Fibroblast of gingiva (primary cell): ENCODE measurements around the gene ACTR1B.
"Not testable (repeated sequence)": the region's sequence is repeated elsewhere in the genome, so short reads cannot be mapped to it uniquely, and the experiment has no call there.

Source experiments
- DNase-seq: peaks from one replicate; pipeline ENCODE4 v3.0.0-alpha.2; 2011; ENCODE audit warnings: low read depth

Gene ACTR1B

DNA sequence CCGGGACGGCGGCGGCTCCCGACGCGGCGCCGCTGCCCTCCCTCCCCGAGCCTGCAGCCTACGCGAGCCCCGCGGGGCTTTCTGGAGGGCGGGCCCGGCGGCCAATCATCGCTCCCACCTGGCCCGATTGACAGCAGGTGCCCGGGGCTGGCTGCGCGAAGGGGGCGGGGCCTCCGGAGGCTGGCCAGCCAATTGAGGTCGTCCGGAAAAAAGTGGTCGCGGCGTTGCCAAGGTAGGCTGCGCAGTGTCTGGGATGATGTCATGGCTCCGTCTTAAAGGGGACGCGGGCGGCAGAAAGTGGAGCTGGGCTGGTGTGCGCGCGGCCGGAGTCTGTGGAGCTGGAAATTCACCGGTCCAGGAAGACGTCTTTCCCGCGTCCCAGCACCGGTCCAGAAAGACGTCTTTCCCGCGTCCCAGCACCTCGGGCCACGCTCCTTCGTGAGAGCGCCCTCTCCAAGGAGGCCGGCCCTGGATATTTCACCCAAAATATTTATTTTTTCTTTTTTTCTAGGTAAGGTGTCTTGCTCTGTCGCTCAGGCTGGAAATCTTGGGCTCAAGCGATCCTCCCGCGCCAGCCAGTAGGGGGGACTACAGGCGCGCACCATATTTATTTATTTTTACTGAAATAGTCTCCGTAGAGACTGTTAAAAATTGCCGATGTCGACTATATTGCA is at the start of gene ACTR1B:
TSS of gene ACTR1B (minus strand) at position 83 of the 674 bp plus-strand sequence. CDS start 154 bp downstream, outside the sequence.
- DNase-seq: peak; percentile 97

- DNase-seq: no peak
Measured at GRCh38 chr2:97712693-97713295, 49.0 kb upstream of the ACTR1B start.

DNA sequence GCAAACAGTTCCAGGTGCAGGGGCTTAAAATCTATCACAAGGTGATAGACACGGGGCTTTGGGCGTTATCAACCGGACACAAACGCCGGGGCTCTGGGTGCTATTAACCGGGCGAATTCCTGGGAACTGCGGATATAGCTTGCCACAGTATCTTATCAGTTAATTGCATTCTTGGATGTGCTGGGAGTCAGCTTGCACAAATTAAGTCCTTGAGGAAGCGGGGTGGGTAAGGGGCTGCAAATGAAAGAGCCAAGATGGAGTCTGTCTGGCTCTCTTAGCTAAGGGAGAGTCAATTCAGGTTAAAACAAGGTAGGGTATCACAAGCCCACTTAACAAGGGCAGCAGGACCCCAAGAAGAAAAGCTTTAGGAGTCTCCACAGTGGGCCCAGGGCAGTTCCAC is 48.3 kb upstream of the ACTR1B start:
- DNase-seq: not testable (repeated sequence)

DNA sequence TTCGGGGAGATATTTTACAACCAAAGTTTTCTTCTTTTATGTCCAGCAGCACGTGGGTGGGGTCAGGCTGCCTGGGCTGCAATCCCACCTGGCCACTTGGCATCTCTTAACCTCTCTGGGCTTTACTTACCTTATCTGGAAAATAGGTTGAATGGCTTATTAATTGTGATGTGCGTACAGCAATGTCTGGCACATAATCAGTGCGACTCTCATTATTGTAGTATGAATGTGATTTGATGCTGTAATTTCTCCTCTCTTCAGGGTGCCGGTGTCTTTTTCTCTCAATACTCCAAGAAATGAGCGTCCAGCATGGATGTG is 47.5 kb upstream of the ACTR1B start:
- no peak for DNase-seq

GRCh38 chr2:97708608-97709007 is 44.8 kb upstream of the ACTR1B start:
- DNase-seq: no peak

DNA sequence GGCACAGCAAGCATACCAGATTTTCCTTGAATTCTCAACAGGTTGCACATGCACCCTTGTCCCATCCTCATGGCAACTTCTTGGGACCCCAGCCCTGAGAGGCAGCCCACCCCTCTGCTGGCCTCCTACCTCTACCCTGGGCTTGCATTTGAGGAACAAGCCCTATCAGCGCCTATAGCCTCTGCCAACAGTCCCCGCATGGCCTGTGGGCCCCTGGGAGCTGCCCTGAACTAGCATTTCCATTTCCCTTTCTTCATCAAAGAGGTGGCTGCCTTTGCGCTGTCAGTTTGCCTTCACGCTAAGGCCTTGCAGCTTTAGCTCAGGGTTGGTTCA is 44.2 kb upstream of the ACTR1B start:
- DNase-seq: no peak

DNA sequence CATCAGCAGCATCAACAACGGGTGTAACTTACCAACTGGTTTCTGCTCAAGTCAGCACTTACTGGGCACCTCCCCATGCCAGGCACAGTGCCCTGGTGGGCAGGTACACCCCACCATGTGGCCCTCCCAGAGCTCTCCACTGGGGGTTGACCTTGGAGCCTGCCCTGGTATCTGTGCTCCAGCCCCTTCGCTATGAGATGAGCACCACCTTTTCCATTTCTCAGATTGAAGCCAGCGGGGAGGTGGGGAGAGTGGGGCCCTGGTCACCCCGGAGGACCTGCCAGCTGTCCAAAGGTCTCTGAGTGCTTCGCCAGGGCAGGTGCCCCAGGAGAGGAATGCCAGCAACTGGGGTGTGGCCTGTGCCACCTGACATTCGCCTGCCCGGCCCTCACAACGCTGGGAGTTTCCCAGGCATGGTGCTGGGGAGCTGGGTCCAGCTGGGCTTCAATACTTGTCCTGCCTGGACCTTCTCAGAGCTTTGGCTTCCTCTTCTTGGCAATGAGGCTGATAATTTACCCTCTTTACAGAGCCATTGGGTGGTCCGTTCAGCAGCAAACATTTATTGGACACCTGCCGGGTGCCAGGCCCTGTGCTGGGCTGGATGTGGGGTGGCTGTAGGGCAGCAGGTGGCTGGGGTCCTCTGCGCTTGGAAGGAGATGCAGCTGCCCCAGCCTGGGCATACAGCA is 43.7 kb upstream of the ACTR1B start:
- no peak for DNase-seq

DNA sequence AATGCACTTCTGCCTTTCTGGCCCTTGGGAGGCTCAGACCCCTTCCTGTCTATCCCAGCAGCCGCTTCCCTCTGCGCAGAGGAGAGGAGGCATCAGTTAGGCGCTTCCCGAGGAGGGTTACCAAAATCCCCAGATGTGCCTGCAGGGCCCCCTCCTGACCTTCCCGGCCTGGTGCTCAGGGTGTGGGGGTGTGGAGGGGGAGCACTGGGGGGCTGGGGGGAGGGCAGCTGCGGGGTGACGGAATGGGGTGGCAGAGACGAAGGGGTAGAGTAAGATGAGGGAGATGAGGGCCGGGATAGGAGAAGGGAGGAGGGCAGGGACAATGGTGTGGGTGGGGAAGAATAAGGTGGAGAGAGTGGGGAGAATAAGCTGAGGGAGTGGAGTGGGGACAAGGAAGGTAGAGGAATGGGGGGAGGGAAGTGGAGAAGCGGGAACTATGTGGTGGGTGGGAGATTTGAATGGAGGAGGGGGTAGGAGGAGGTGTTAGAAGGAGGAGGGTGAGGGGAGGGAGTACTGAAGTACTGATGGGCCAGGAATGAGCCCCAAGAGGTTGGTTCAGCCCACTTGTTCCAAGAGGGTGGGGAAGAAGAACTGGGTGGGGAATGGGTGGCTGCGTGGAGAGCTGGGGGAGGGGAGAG is 43.0 kb upstream of the ACTR1B start:
- no peak for DNase-seq

DNA sequence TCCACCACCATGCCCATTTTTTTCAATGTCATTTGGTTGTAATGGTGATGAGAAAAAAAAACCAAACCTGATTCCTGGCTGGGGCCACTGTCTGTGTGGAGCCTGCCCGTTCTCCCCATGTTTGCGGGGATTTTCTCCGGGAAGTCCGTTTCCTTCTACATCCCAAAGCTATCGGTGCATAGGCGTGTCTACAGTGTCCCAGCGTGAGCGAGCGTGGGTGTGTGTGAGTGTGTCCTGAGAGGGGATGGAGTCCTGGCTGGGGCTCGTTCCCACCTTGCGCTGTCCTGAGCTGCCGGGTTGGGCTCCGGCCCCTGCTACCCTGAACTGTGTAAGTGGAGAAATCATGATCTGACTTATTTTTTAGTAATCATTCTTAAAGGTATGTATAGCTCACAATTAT is 42.3 kb upstream of the ACTR1B start:
- DNase-seq: no peak

GRCh38 chr2:97704989-97705388 is 41.1 kb upstream of the ACTR1B start:
- no peak for DNase-seq

- no peak for DNase-seq
Measured at GRCh38 chr2:97703741-97704140, 39.9 kb upstream of the ACTR1B start.

GRCh38 chr2:97702731-97703470 is 39.1 kb upstream of the ACTR1B start:
- no peak for DNase-seq

- no peak for DNase-seq
Measured at GRCh38 chr2:97701851-97702465, 38.1 kb upstream of the ACTR1B start.

GRCh38 chr2:97701186-97701585 is 37.3 kb upstream of the ACTR1B start:
- DNase-seq: no peak

- DNase-seq: peak; percentile 45
Measured at GRCh38 chr2:97699765-97700444, 36.1 kb upstream of the ACTR1B start.

DNA sequence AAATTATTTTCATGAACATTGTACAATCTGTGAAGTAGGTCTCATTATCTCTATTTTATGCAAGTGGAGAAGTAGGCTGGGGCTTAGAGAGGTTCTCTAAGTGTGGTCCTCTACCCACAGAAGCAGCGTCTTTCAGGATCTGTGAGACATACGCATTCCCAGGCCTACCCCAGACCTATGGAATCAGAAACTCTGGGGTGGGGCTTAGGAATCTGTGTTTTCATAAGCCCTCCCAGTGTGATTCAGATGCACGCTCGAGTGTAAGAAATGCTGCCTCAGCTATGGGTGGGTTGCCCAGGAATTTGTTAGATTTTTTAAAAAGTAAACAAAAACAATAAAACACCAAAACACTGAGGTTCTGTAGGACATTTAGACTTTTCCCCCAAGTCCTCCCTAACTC is 34.7 kb upstream of the ACTR1B start:
- no peak for DNase-seq

DNA sequence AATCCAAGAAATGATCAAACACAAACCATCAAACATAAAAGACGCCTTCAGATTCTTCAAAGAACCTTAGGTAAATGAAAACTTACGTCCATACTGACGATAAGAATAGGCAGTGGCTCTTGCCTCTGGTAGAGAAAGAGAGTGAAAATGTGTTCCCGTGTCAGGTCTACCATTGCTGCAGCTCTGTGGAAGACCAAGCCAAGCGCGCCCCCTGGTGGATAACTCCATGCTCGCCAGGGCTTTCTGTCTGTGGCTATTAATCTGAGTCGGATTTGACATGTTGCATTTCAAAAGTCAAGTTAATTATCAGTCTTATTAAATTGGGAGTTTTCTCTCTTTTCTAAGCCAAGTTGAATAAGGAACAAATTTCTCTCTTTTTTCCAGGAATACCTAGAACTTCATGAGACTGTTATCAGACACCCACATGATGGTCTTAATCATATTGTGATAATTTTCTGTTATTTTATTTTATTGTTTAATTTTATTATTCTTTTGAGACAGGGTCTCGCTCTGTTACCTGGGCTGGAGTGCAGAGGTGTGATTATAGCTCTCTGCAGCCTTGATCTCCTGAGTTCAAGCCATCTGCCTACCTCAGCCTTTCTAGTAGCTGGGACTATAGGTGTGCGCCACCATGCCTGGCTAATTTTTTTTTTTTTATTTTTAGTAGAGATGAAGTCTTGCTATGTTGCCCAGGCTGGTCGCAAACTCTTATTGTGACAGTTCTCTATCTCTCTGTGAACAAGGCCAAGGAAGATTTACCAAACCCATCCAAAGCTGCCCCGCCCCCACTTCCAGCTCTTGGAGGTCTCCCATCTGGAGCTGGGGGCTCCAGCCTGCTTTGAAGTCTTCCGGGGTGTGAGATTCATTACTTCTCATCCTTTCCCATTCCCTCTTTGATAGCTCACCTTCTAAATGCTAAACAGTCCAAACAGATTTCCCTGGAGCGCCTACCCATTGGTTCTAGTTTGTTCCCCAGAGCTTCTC is 33.7 kb upstream of the ACTR1B start:
- peak; percentile 68 for DNase-seq

- no peak for DNase-seq
Measured at GRCh38 chr2:97695744-97696143, 31.9 kb upstream of the ACTR1B start.

DNA sequence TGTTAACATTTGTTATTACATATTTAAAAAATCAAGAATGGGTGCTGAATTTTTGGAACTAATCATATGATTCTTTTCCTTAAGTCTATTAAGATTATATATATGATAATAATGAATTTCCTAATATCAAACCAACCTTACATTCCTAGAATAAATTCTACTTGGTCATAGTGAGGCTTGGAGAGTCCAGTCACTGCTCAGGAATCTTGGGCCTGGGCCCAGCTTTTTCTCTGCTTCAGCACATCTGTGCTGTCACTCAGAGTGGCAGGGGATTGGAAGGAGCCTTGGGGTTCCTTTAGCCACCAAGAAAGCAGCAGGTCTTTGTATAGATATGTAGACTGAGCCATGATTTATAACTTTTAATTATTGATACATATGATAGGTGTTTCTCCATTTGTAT is 29.6 kb upstream of the ACTR1B start:
- no peak for DNase-seq

- no peak for DNase-seq
Measured at GRCh38 chr2:97691166-97691565, 27.3 kb upstream of the ACTR1B start.
